Measurements from ENCODE around the gene BCDIN3D.

Gene BCDIN3D

DNA sequence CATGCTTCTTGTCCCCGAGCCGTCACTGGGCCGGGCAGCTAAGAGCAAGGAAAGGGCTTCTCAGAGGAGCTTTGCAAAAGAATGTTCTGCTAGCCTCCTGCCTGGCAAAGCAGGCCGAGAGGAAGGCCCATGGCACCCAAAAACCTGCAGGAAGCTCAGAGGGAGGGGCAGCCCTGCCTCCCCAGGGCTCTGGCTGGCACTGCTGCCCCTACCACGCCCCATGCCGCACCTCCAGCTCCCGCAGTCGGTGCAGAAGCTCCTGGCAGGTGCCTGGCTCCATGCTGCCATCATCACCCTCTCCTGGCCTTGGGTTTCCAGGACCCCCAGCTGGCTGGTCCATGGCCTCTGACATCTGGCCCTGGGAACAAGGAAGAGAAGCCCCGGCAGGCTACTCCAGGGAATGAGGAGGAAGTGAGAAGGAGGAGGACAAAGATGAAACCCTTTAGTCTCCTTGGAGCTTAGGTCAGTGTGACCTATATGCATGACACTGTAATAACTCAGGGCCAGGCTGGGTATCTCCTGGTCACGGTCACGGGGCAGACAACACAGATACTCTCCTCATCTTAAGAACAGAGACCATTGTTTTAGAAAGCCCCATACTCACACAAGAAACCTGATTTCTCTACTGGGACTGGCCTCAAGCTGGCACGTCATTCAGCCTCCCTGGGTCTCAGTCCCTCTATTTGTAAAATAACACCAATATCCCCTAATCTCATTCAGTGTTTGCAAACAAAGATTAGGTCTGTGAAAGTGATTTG lies 39.0 kb downstream of the BCDIN3D start:
- no peak overlapping the region for H3K4me3 ChIP-seq (ENCODE audit: low read depth, low read length)
- no peak for DNase-seq (ENCODE audit: low read depth)
- TF ChIP-seq, protein P1, sequence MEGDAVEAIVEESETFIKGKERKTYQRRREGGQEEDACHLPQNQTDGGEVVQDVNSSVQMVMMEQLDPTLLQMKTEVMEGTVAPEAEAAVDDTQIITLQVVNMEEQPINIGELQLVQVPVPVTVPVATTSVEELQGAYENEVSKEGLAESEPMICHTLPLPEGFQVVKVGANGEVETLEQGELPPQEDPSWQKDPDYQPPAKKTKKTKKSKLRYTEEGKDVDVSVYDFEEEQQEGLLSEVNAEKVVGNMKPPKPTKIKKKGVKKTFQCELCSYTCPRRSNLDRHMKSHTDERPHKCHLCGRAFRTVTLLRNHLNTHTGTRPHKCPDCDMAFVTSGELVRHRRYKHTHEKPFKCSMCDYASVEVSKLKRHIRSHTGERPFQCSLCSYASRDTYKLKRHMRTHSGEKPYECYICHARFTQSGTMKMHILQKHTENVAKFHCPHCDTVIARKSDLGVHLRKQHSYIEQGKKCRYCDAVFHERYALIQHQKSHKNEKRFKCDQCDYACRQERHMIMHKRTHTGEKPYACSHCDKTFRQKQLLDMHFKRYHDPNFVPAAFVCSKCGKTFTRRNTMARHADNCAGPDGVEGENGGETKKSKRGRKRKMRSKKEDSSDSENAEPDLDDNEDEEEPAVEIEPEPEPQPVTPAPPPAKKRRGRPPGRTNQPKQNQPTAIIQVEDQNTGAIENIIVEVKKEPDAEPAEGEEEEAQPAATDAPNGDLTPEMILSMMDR (IDR thresholded peaks at IDR 0.05; ENCODE audit: low read depth, low read length), result no peak
- TF ChIP-seq MYC (IDR thresholded peaks at IDR 0.05; ENCODE audit: low read depth, low read length) (no peak), POLR2A (IDR thresholded peaks at IDR 0.05; ENCODE audit: extremely low read depth, insufficient read length) (no peak)
- TF ChIP-seq, protein P2, sequence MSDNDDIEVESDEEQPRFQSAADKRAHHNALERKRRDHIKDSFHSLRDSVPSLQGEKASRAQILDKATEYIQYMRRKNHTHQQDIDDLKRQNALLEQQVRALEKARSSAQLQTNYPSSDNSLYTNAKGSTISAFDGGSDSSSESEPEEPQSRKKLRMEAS (IDR thresholded peaks at IDR 0.05; ENCODE audit: low read depth, low read length), result no peak

DNA sequence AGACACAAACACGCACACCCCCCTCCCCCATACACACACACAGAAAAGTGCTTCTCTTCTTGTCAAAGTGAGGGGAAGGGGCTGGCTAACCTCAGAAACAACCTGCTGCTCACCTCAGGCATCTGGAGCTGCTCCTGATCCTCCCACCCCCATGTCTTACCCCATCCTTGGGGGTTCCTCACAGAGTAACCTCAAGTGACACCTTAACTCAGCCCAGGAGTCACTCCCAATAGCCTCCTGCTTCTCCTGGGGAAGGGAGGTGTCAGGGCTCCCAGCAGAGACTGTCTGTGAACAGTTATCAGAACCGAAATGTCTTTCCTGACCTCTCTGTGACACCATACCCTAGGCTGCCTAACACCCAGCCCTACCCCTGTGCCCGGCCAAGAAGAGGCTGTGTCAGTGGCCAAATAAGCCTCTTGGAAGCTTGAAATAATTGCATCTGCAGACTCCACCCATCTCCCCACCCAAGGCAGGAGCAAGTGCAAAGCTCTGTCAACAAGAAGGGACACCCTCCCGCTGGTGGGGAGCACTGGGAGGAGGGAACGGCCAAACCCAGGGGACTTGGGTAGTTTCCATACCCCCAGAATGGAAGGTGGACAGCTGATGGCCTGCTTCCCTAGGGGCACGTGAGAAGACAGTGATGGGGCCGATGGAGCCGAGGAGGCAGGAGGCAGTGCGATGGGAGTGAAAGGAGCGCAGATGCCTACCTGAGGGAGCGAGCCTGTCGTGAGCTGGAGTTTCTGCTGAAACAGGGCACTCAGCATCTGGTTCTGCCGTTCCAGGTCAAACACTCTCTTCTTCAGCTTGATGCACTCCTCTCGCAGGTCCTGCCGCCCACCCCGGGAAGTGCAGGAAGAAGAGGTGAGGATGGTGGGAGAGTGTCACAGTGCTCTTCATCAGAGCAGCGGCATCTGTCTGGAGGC lies 41.5 kb downstream of the BCDIN3D start:
- H3K4me3 ChIP-seq (ENCODE audit: low read depth, low read length), result no peak overlapping the region
- TF ChIP-seq POLR2A (IDR thresholded peaks at IDR 0.05; ENCODE audit: extremely low read depth, insufficient read length), result no peak
- no peak for DNase-seq (ENCODE audit: low read depth)

DNA sequence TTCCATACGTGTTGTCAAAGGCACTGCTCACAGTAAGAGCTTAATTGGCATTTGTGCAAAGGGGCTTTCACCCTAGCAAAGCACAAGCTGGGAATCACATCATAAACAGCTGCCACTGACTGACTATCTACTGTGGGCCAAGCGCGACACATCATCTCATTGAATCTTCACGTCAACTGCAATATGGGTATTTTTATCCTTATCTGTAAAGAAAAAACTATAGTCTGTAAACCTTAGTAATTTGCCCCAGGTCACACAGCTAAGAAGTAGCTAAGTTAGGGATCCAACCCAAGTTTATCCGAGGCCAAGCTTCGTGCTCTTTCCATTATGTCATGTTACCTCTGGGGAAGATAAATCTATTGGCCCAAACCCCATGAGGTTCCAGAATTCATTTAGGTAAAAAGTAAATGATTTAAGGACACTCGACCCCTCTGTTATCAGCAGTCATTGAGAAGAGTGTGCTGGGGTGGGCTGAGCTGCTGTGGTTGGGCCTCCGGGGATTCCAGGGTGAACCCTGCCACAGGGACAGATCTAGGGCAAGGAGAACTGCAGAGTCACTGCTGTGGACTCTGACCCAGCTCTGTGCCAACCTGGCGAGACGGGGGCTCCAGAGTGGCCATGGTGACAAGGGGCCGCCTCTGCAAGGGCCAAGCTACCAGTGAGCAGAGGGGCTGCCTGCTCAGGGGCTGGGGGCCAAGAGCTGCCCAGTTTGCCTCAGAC lies 42.3 kb downstream of the BCDIN3D start:
- TF ChIP-seq, protein P2 (IDR thresholded peaks at IDR 0.05; ENCODE audit: low read depth, low read length), result no peak
- TF ChIP-seq POLR2A (IDR thresholded peaks at IDR 0.05; ENCODE audit: extremely low read depth, insufficient read length) (no peak), MYC (IDR thresholded peaks at IDR 0.05; ENCODE audit: low read depth, low read length) (no peak)
- TF ChIP-seq, protein P1 (IDR thresholded peaks at IDR 0.05; ENCODE audit: low read depth, low read length), result no peak
- no peak overlapping the region for H3K4me3 ChIP-seq (ENCODE audit: low read depth, low read length)
- DNase-seq (ENCODE audit: low read depth), result no peak

DNA sequence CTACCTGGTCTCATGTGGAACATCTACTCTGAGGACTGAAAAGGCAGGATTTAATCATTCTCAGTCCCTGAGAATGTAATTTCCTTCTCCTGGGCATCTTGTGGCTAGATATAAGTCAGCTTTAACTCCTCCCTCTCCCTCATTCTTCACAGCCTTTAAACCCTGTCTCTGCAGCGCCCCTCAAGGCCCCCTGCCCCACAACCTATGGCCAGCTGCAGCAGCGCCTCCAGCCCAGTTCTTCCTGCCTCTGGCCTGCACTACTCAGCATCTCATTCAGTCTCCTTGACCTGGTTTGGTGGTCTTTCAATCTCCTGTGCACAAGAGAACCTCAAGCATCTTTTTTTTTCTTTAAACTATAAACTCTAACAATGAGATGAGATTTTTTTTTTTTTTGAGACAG lies 44.0 kb downstream of the BCDIN3D start:
- H3K4me3 ChIP-seq (ENCODE audit: low read depth, low read length), result no peak overlapping the region
- no peak for DNase-seq (ENCODE audit: low read depth)
- TF ChIP-seq, protein P1 (IDR thresholded peaks at IDR 0.05; ENCODE audit: low read depth, low read length), result no peak
- TF ChIP-seq MYC (IDR thresholded peaks at IDR 0.05; ENCODE audit: low read depth, low read length) (no peak), POLR2A (IDR thresholded peaks at IDR 0.05; ENCODE audit: extremely low read depth, insufficient read length) (no peak)
- TF ChIP-seq, protein P2 (IDR thresholded peaks at IDR 0.05; ENCODE audit: low read depth, low read length), result no peak

DNA sequence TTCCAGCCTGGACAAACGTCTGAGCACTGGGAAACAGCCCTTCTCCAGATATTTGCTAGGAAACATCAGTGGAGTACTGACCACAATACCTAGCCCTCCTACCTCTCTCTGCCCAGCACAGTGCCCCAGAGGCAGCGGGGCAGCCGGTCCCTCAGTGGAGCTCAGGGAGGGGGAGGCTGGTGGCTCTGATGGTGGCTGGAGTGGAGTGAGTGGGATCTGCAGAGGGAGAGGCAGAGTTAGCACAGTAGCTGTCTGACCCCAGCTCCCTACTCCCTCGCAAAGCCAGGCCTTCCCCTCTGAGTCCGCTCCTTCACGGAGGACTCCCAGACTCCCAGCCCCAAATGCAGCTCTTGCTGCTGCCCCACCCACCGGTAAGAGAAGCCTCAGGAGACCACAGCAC lies 44.7 kb downstream of the BCDIN3D start:
- TF ChIP-seq, protein P2 (IDR thresholded peaks at IDR 0.05; ENCODE audit: low read depth, low read length), result no peak
- TF ChIP-seq POLR2A (IDR thresholded peaks at IDR 0.05; ENCODE audit: extremely low read depth, insufficient read length), result no peak
- TF ChIP-seq, protein P1 (IDR thresholded peaks at IDR 0.05; ENCODE audit: low read depth, low read length), result no peak
- no peak for TF ChIP-seq MYC (IDR thresholded peaks at IDR 0.05; ENCODE audit: low read depth, low read length)
- no peak for DNase-seq (ENCODE audit: low read depth)
- H3K4me3 ChIP-seq (ENCODE audit: low read depth, low read length), result no peak overlapping the region

All from NB4 (cell line).